SK-N-MC (cell line): ENCODE measurements around the gene FAM83C.

Experiments used
- EZH2 ChIP-seq: fragments of 200-600 bp; sonication (generic); IDR thresholded peaks from one replicate; pipeline ENCODE4 v1.6.1; 2017; ENCODE audit warnings: antibody characterized with exemption
- POLR2AphosphoS5 ChIP-seq: IDR thresholded peaks from 2 replicates; pipeline ENCODE4 v1.6.1; 2012; ENCODE audit warnings: mild to moderate bottlenecking, low read depth, low read length, borderline replicate concordance

DNA sequence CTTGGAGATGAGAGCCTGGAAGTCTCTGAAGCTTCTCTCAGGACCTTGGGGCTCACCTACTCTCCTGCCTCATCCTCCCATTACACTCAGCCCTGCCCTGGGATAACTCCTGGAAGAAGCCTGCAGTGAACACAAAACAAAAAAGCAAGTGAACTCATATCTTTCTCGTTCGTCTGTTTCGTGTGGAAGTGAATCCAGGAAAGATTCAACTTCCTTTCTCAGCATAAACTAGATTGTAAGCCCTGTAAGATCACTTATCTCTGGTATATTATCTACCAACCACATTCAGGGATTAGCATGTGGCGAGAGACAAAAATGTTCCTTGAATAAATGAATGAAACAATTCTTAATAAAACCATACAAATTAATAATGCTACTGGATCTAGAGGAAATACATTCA is 36.5 kb upstream of the FAM83C start:
- TF ChIP-seq POLR2AphosphoS5 (no peak), EZH2 (no peak)
